ES-I3 (cell line): ENCODE data around the gene PRRX2.
"Not testable (repeated sequence)": the region's sequence is repeated elsewhere in the genome, so short reads cannot be mapped to it uniquely, and the experiment has no call there.

Source experiments
- H3K36me3 ChIP-seq: 2 replicates; pipeline ENCODE4 v1.6.1; 2013; ENCODE audit warnings: mild to moderate bottlenecking, low read length, control low read depth, moderate library complexity; ENCODE audit not compliant: insufficient read depth
- H3K4me1 ChIP-seq: 2 replicates; pipeline ENCODE4 v1.6.1; 2013; ENCODE audit warnings: mild to moderate bottlenecking, control low read depth, low read length; ENCODE audit not compliant: insufficient read depth
- H3K9ac ChIP-seq: 2 replicates; pipeline ENCODE4 v1.6.1; 2013; ENCODE audit warnings: low read depth, mild to moderate bottlenecking, low read length, moderate library complexity
- H3K9me3 ChIP-seq: 2 replicates; pipeline ENCODE4 v1.6.1; 2013; ENCODE audit warnings: mild to moderate bottlenecking, low read length, moderate library complexity; ENCODE audit not compliant: control insufficient read depth, insufficient read depth

Gene PRRX2

GRCh38 chr9:129653823-129654553, 11.5 kb upstream of the PRRX2 start:
- H3K4me1 ChIP-seq = no peaks in the 10 kb centered on the region; the same call in 1 of the 2 replicates
- H3K9me3 ChIP-seq = no peaks in the 10 kb centered on the region
- no peak overlapping the region for H3K9ac ChIP-seq
- no peaks in the 10 kb centered on the region for H3K36me3 ChIP-seq

GRCh38 chr9:129654554-129655040, 10.8 kb upstream of the PRRX2 start:
- H3K9me3 ChIP-seq = no peaks in the 10 kb centered on the region
- H3K9ac ChIP-seq = no peak overlapping the region
- no peaks in the 10 kb centered on the region; the same call in 1 of the 2 replicates for H3K4me1 ChIP-seq
- H3K36me3 ChIP-seq = no peaks in the 10 kb centered on the region

GRCh38 chr9:129655154-129655553, 10.3 kb upstream of the PRRX2 start:
- Histone ChIP-seq H3K36me3 (no peaks in the 10 kb centered on the region), H3K9ac (no peak overlapping the region), H3K9me3 (no peaks in the 10 kb centered on the region), H3K4me1 (no peaks in the 10 kb centered on the region; the same call in 1 of the 2 replicates)

- Histone ChIP-seq H3K36me3 (no peaks in the 10 kb centered on the region), H3K9ac (no peak overlapping the region), H3K9me3 (no peaks in the 10 kb centered on the region), H3K4me1 (no peaks in the 10 kb centered on the region; the same call in 1 of the 2 replicates)
These were observed 9.8 kb upstream of the PRRX2 start for GRCh38 chr9:129655696-129656095.

GRCh38 chr9:129656795-129657390, 8.6 kb upstream of the PRRX2 start:
- no peak overlapping the region for H3K9ac ChIP-seq
- no peaks in the 10 kb centered on the region for H3K36me3 ChIP-seq
- no peaks in the 10 kb centered on the region; the same call in 1 of the 2 replicates for H3K4me1 ChIP-seq
- H3K9me3 ChIP-seq = no peaks in the 10 kb centered on the region

- H3K9me3 ChIP-seq = no peaks in the 10 kb centered on the region
- no peaks in the 10 kb centered on the region for H3K36me3 ChIP-seq
- H3K4me1 ChIP-seq = no peaks in the 10 kb centered on the region
- no peak overlapping the region for H3K9ac ChIP-seq
These were observed 4.4 kb upstream of the PRRX2 start for GRCh38 chr9:129661029-129661428.

- not testable (repeated sequence) for H3K36me3 ChIP-seq, H3K9me3 ChIP-seq, H3K4me1 ChIP-seq, H3K9ac ChIP-seq
These were observed 3.2 kb upstream of the PRRX2 start for GRCh38 chr9:129662239-129662638.

GRCh38 chr9:129664746-129665388, 580 bp upstream of the PRRX2 start:
- Histone ChIP-seq H3K4me1 (no peaks in the 10 kb centered on the region; the same call in 1 of the 2 replicates), H3K36me3 (no peaks in the 10 kb centered on the region), H3K9ac (peak overlapping the region; percentile 64; the same call in 1 of the 2 replicates), H3K9me3 (no peaks in the 10 kb centered on the region)

GRCh38 chr9:129665814-129666520, 520 bp downstream of the PRRX2 start:
- no peaks in the 10 kb centered on the region for H3K9me3 ChIP-seq
- H3K4me1 ChIP-seq = no peaks in the 10 kb centered on the region; the same call in 1 of the 2 replicates
- H3K36me3 ChIP-seq = no peaks in the 10 kb centered on the region
- peak overlapping the region; percentile 64; the same call in 1 of the 2 replicates for H3K9ac ChIP-seq

GRCh38 chr9:129666575-129666974, 1.1 kb downstream of the PRRX2 start:
- Histone ChIP-seq H3K9me3 (no peaks in the 10 kb centered on the region), H3K9ac (peak overlapping the region; percentile 35; the same call in 1 of the 2 replicates), H3K4me1 (no peaks in the 10 kb centered on the region; the same call in 1 of the 2 replicates), H3K36me3 (no peaks in the 10 kb centered on the region)

- H3K4me1 ChIP-seq = no peaks in the 10 kb centered on the region; the same call in 1 of the 2 replicates
- H3K9ac ChIP-seq = no peak overlapping the region
- no peaks in the 10 kb centered on the region for H3K36me3 ChIP-seq
- H3K9me3 ChIP-seq = no peaks in the 10 kb centered on the region
These were observed 1.9 kb downstream of the PRRX2 start for GRCh38 chr9:129667378-129667777.

GRCh38 chr9:129667850-129668249, 2.4 kb downstream of the PRRX2 start:
- Histone ChIP-seq H3K9ac (no peak overlapping the region), H3K4me1 (no peaks in the 10 kb centered on the region; the same call in 1 of the 2 replicates), H3K9me3 (no peaks in the 10 kb centered on the region), H3K36me3 (no peaks in the 10 kb centered on the region)

- no peaks in the 10 kb centered on the region for H3K36me3 ChIP-seq
- no peaks in the 10 kb centered on the region; the same call in 1 of the 2 replicates for H3K4me1 ChIP-seq
- no peaks in the 10 kb centered on the region for H3K9me3 ChIP-seq
- H3K9ac ChIP-seq = no peak overlapping the region
These were observed 3.8 kb downstream of the PRRX2 start for GRCh38 chr9:129669141-129669718.

GRCh38 chr9:129669946-129670345, 4.5 kb downstream of the PRRX2 start:
- H3K36me3 ChIP-seq = no peaks in the 10 kb centered on the region
- H3K4me1 ChIP-seq = no peaks in the 10 kb centered on the region; the same call in 1 of the 2 replicates
- H3K9me3 ChIP-seq = no peaks in the 10 kb centered on the region
- no peak overlapping the region for H3K9ac ChIP-seq
